Left ventricle myocardium inferior (tissue), 1 donor: ENCODE results near the gene ARF1. TPM values are rescaled to one million over a fixed set of nuclear protein-coding genes. Genes with fewer than 3 reads are reported as not detected.

Source experiments
- DNase-seq: peaks from one replicate; pipeline ENCODE4 v3.0.0-alpha.2; 2020
- H3K27ac ChIP-seq: fragments of 200-600 bp; replicated peaks from 2 replicates; pipeline ENCODE4 v1.8.0; 2021
- H3K27me3 ChIP-seq: fragments of 200-600 bp; 2 replicates; pipeline ENCODE4 v1.8.0; 2021; ENCODE audit warnings: low read depth
- H3K36me3 ChIP-seq: fragments of 200-600 bp; 2 replicates; pipeline ENCODE4 v1.8.0; 2021
- H3K4me1 ChIP-seq: fragments of 200-600 bp; 2 replicates; pipeline ENCODE4 v1.8.0; 2021
- H3K4me3 ChIP-seq: fragments of 200-600 bp; 2 replicates; pipeline ENCODE4 v1.8.0; 2021; ENCODE audit warnings: mild to moderate bottlenecking, moderate library complexity
- H3K9me3 ChIP-seq: fragments of 200-600 bp; replicated peaks from 2 replicates; pipeline ENCODE4 v1.8.0; 2021
- CTCF ChIP-seq: fragments of 200-600 bp; IDR thresholded peaks from 2 replicates; pipeline ENCODE4 v1.8.0; 2021; ENCODE audit warnings: antibody characterized with exemption, mild to moderate bottlenecking, borderline replicate concordance
- intact Hi-C: fragments of 100-400 bp; cut with micrococcal nuclease; formaldehyde crosslinking; loops from one replicate; pipeline ENCODE4 v1.11.0; 2022
- total RNA-seq: library from RNA; stranded (reverse); fragmentation: NEBNext Ultra II Directional; extraction: Animal tissue kit (Norgen Biotek cat#: 25700); gene quantifications from one replicate; pipeline ENCODE4 v1.2.1, GENCODE V29; 2021
- donor health status: DM: no; HTN: yes; CAD: no; lungs with severe emphysema.

Gene ARF1
- total RNA-seq, 1 donor from 2014 or later: 294 TPM

DNA sequence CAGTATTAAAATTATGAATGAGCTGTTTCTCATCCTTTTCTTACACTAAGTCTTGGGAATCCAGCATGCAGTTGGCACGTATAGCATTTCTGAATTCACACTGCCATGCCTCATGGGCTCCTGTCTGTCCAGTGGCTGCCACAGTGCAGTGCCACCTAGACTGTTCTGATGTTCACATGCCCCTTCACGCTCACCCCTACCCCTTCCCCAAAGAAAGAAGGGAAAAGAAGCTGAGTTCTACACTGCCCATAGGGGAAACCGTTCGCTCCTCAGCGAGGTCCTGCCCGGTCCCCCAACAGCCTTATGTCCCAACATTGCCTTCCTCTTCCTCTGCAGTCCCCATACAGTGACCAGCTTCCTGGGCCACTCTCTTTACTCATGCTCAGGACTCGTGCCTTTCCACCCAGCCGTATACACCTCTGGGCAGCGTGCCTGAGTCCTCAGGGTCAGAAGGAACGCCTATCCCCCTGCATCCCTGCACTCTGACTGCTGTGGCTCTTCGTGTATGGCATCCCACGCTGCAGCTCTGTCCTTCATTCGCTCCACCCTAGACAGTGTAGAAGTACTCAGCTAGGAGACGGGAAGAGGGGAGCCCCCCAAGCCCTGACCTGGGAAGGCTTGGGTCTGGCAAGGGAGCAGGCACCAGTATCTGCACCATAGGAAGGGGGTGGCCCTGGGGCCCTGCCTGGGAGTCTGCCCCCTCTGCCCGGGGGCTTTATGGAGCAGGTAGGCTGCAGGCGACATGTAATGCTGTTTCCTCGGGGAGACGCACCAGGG lies 24.1 kb upstream of the ARF1 start:
- DNase-seq: no peak
- H3K27me3 ChIP-seq: peaks cover 95% of the 10 kb centered on the region
- peaks cover 21% of the 10 kb centered on the region for H3K4me1 ChIP-seq
- peaks cover 8% of the 10 kb centered on the region for H3K9me3 ChIP-seq
- no peaks in the 10 kb centered on the region for H3K36me3 ChIP-seq
- intact Hi-C loops: no loop called here
- H3K4me3 ChIP-seq: no peak overlapping the region
- TF ChIP-seq CTCF: no peak
- H3K27ac ChIP-seq: no peak overlapping the region

DNA sequence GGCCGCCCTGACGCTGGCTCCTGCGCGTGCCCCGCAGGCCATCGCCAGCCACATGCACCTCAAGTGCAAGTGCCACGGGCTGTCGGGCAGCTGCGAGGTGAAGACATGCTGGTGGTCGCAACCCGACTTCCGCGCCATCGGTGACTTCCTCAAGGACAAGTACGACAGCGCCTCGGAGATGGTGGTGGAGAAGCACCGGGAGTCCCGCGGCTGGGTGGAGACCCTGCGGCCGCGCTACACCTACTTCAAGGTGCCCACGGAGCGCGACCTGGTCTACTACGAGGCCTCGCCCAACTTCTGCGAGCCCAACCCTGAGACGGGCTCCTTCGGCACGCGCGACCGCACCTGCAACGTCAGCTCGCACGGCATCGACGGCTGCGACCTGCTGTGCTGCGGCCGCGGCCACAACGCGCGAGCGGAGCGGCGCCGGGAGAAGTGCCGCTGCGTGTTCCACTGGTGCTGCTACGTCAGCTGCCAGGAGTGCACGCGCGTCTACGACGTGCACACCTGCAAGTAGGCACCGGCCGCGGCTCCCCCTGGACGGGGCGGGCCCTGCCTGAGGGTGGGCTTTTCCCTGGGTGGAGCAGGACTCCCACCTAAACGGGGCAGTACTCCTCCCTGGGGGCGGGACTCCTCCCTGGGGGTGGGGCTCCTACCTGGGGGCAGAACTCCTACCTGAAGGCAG lies 23.4 kb upstream of the ARF1 start:
- H3K4me1 ChIP-seq: peaks cover 21% of the 10 kb centered on the region
- H3K4me3 ChIP-seq: peak overlapping the region; percentile 10
- peaks cover 95% of the 10 kb centered on the region for H3K27me3 ChIP-seq
- H3K27ac ChIP-seq: no peak overlapping the region
- TF ChIP-seq CTCF: no peak
- peaks cover 7% of the 10 kb centered on the region for H3K9me3 ChIP-seq
- no peak for DNase-seq
- no peaks in the 10 kb centered on the region for H3K36me3 ChIP-seq
- intact Hi-C loops: no loop called here

- no peak overlapping the region for H3K27ac ChIP-seq
- H3K36me3 ChIP-seq: no peaks in the 10 kb centered on the region
- no peak for TF ChIP-seq CTCF
- H3K27me3 ChIP-seq: peaks cover 96% of the 10 kb centered on the region
- no peaks in the 10 kb centered on the region for H3K9me3 ChIP-seq
- no peak for DNase-seq
- intact Hi-C loops: no loop called here
- peak overlapping the region; percentile 35 for H3K4me3 ChIP-seq
- H3K4me1 ChIP-seq: peaks cover 21% of the 10 kb centered on the region
These were observed 22.7 kb upstream of the ARF1 start for GRCh38 chr1:228059634-228060457.

GRCh38 chr1:228060458-228061190 lies 21.9 kb upstream of the ARF1 start:
- intact Hi-C loops: no loop called here
- H3K9me3 ChIP-seq: no peaks in the 10 kb centered on the region
- peak overlapping the region; percentile 35 for H3K4me3 ChIP-seq
- peaks cover 21% of the 10 kb centered on the region for H3K4me1 ChIP-seq
- H3K27me3 ChIP-seq: peaks cover 99% of the 10 kb centered on the region
- no peak overlapping the region for H3K27ac ChIP-seq
- no peak for TF ChIP-seq CTCF
- no peak for DNase-seq
- H3K36me3 ChIP-seq: no peaks in the 10 kb centered on the region
